ENCODE results near the gene MRFAP1L1. TPM values are rescaled to one million over a fixed set of nuclear protein-coding genes. Genes with fewer than 3 reads are reported as not detected.

MRFAP1L1 gene
- total RNA-seq, 2 donors from 2014 or later, result 65.2 to 81.9 TPM

DNA sequence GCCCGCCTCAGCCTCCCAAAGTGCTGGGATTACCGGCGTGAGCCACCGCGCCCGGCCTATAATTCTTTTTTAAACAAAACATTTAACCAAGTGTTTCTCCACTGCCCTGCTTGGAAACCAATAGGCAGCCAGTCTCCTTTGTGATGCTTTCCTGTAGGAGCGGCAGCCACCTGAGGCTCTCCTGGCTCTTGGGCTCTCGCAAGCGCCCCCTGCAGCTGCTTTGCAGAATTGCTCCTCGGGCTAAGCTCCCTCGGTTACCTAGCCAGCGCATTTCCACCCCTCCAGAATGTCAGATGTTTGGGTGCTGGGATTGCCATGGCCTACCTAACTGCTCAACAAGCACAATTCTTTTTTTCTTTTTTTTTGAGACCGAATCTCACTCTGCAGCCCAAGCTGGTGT lies 8.3 kb downstream of the MRFAP1L1 start:
- intact Hi-C loops (cut with DNase I), result no loop called here

DNA sequence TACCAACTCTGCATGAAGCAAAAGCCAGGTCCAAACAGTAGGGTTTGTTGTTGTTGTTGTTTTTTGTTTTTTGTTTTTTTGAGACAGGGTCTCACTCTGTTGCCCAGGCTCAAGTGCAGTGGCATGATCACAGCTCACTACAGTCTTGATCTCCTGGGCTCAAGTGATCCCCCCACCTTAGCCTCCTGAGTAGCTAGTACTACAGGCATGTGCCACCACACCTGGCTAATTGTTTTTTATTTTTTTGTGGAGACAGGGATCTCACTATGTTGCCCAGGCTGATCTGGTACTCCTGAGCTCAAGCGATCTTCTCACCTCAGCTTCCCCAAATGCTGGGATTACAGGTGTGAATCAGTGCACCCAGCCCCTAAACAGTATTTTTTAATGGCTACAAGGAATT lies 9.8 kb downstream of the MRFAP1L1 start:
- intact Hi-C loops (cut with DNase I), result no loop called here
- H3K36me3 ChIP-seq, result no peaks in the 10 kb centered on the region
- TF ChIP-seq POLR2AphosphoS5 (IDR thresholded peaks at IDR 0.05) (no peak), POLR2A (IDR thresholded peaks at IDR 0.05) (no peak)
- TF ChIP-seq, protein P1, sequence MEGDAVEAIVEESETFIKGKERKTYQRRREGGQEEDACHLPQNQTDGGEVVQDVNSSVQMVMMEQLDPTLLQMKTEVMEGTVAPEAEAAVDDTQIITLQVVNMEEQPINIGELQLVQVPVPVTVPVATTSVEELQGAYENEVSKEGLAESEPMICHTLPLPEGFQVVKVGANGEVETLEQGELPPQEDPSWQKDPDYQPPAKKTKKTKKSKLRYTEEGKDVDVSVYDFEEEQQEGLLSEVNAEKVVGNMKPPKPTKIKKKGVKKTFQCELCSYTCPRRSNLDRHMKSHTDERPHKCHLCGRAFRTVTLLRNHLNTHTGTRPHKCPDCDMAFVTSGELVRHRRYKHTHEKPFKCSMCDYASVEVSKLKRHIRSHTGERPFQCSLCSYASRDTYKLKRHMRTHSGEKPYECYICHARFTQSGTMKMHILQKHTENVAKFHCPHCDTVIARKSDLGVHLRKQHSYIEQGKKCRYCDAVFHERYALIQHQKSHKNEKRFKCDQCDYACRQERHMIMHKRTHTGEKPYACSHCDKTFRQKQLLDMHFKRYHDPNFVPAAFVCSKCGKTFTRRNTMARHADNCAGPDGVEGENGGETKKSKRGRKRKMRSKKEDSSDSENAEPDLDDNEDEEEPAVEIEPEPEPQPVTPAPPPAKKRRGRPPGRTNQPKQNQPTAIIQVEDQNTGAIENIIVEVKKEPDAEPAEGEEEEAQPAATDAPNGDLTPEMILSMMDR (IDR thresholded peaks at IDR 0.05), result no peak
- DNase-seq (ENCODE audit: low spot score), result no peak
- H3K4me1 ChIP-seq (replicated peaks), result peaks cover 11% of the 10 kb centered on the region
- H3K27ac ChIP-seq, result no peak overlapping the region
- no peaks in the 10 kb centered on the region for H3K9me3 ChIP-seq
- no peak overlapping the region for H3K4me3 ChIP-seq
- H3K27me3 ChIP-seq (replicated peaks; ENCODE audit: insufficient read depth), result no peaks in the 10 kb centered on the region
- 89% methylated on average over 1 of the region's 1 CpG for WGBS

More for the DNA sequence above, 8.3 kb downstream of the MRFAP1L1 start:
- 82% methylated on average over 13 of the region's 13 CpGs for WGBS
- Histone ChIP-seq H3K27me3 (replicated peaks; ENCODE audit: insufficient read depth) (no peaks in the 10 kb centered on the region), H3K4me3 (no peak overlapping the region), H3K4me1 (replicated peaks) (peaks cover 2% of the 10 kb centered on the region), H3K9me3 (no peaks in the 10 kb centered on the region), H3K27ac (no peak overlapping the region), H3K36me3 (no peaks in the 10 kb centered on the region)
- no peak for DNase-seq (ENCODE audit: low spot score)
- no peak for TF ChIP-seq POLR2A (IDR thresholded peaks at IDR 0.05)
- TF ChIP-seq, protein P1 (IDR thresholded peaks at IDR 0.05), result no peak
- TF ChIP-seq POLR2AphosphoS5 (IDR thresholded peaks at IDR 0.05), result no peak

DNA sequence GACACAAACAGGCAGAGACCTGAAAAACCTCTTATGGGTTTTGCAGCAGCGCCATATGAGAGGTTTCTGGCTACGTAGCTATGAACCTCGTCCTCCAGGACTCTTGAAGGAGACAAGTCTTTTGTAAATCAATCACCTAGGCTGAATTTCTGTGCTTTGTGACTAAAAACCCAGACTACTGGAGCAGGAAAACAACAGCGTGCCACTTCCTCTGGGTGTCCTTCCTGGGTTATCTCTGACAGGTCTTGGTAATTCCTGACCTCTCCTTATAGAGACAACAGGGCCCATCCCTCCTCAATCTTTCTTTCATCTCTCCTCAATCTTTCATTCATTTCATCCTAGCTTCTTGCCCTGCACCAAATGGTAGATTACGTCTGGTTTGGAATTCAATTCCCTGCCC lies 10.3 kb downstream of the MRFAP1L1 start:
- no peak overlapping the region for H3K27ac ChIP-seq
- no peaks in the 10 kb centered on the region for H3K27me3 ChIP-seq (replicated peaks; ENCODE audit: insufficient read depth)
- TF ChIP-seq, protein P1 (IDR thresholded peaks at IDR 0.05), result no peak
- TF ChIP-seq POLR2AphosphoS5 (IDR thresholded peaks at IDR 0.05) (no peak), POLR2A (IDR thresholded peaks at IDR 0.05) (no peak)
- intact Hi-C loops (cut with DNase I), result no loop called here
- no peak for DNase-seq (ENCODE audit: low spot score)
- 89% methylated on average over 5 of the region's 5 CpGs for WGBS
- H3K9me3 ChIP-seq, result no peaks in the 10 kb centered on the region
- H3K36me3 ChIP-seq, result no peaks in the 10 kb centered on the region
- H3K4me3 ChIP-seq, result no peak overlapping the region
- peaks cover 11% of the 10 kb centered on the region for H3K4me1 ChIP-seq (replicated peaks)

DNA sequence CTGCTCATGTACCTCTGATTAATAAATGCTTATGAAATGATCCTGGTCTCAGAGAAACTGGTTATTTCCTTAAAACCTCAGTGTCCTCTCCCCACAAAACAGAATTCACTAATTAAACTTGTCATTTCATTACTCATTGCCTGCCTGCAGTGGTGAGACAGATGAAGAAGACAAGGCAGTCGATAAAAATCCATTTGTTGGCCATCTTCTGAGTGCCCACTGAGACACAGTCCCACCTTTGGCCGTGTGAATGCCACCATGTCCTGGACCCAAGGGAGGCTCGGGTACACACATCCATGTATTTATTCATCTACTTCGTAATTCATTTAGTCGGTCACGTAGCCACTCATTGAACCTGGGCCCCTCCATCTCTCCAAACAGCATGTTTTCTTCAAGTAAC lies 12.5 kb downstream of the MRFAP1L1 start:
- intact Hi-C loops (cut with DNase I), result no loop called here
- 94% methylated on average over 6 of the region's 6 CpGs for WGBS
- Histone ChIP-seq H3K36me3 (no peaks in the 10 kb centered on the region), H3K27me3 (replicated peaks; ENCODE audit: insufficient read depth) (no peaks in the 10 kb centered on the region), H3K4me3 (no peak overlapping the region), H3K9me3 (no peaks in the 10 kb centered on the region), H3K27ac (peak overlapping the region; percentile 79 to 84), H3K4me1 (replicated peaks) (peaks cover 11% of the 10 kb centered on the region)
- TF ChIP-seq, protein P1 (IDR thresholded peaks at IDR 0.05), result no peak
- no peak for TF ChIP-seq POLR2AphosphoS5 (IDR thresholded peaks at IDR 0.05)
- TF ChIP-seq POLR2A (IDR thresholded peaks at IDR 0.05), result no peak
- DNase-seq (ENCODE audit: low spot score), result no peak

DNA sequence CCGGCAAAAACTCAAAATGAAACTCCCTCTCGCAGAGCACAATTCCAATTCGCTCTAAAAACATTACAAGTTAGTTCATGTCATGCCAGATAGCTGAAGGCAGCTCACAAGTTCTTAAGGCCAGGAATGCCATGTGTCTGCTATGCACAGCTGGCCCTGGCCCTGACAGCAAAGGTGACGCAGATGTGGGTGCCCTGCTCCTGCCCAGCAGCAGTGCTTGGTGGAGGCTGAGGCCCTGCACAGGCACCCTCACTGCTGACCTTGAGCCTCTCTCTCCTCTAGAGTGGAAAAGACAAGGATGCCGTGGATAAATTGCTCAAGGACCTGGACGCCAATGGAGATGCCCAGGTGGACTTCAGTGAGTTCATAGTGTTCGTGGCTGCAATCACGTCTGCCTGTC lies 13.1 kb downstream of the MRFAP1L1 start:
- Histone ChIP-seq H3K27me3 (replicated peaks; ENCODE audit: insufficient read depth) (no peaks in the 10 kb centered on the region), H3K9me3 (no peaks in the 10 kb centered on the region), H3K27ac (peak overlapping the region; percentile 79 to 84), H3K4me1 (replicated peaks) (peaks cover 11% of the 10 kb centered on the region), H3K36me3 (no peaks in the 10 kb centered on the region), H3K4me3 (no peak overlapping the region)
- no peak for DNase-seq (ENCODE audit: low spot score)
- WGBS, result 46% methylated on average over 8 of the region's 8 CpGs
- intact Hi-C loops (cut with DNase I), result no loop called here
- TF ChIP-seq POLR2AphosphoS5 (IDR thresholded peaks at IDR 0.05), result peak; percentile 12
- TF ChIP-seq, protein P1 (IDR thresholded peaks at IDR 0.05), result no peak
